ENCODE data around the gene DCHS1.
A peak's percentile ranks its signal among the peaks of the same experiment; 100 is the strongest.

The DCHS1 gene

DNA sequence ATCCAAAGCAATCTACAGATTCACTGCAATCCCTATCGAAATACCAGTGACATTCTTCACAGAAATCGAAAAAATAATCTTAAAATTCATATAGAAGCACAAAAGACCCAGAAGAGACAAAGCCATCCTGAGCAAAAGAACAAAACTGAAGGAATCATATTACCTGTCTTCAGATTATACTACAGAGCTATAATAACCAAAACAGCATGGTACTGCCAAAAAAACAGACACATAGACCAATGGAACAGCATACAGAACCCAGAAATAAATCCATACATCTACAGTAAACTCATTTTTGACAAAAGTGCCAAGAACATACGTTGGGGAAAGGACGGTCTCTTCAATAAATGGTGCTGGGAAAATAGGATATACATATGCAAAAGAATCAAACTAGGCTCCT, 71.1 kb downstream of the DCHS1 start:
- no peak for DNase-seq

DNA sequence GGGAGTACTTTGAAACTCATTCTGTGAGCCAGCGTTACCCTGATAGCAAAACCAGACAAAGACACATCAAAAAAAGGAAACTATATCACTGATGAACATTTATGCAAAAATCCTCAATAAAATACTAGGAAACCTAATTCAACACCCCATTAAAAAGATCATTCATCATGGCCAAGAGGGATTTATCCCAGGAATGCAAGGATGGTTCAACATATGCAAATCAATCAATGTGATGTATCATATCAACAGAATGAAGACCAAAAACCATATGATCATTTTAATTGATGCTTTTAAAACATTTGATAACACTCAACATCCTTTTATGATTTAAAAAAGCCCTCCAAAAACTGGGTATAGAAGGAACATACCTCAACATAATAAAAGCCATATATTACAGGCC, 72.0 kb downstream of the DCHS1 start:
- no peak for DNase-seq

DNA sequence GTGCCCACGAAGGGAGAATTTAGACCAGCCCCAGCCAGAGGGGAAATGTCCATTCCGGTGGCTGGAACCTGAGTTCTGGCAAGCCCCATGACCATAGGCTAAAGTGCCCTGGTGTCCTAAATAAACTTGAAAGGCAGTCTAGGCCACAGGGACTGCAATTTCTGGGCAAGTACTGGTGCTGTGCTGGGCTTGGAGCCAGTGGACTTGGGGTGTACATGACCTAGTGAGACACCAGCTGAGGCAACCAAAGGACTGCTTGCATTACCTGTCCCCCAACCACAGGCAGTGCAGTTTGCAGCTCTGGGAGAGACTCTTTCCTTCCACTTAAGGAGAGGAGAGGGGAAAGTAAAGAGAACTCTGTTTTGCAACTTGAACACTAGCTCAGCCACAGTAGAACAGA, 75.9 kb downstream of the DCHS1 start:
- DNase-seq = no peak

DNA sequence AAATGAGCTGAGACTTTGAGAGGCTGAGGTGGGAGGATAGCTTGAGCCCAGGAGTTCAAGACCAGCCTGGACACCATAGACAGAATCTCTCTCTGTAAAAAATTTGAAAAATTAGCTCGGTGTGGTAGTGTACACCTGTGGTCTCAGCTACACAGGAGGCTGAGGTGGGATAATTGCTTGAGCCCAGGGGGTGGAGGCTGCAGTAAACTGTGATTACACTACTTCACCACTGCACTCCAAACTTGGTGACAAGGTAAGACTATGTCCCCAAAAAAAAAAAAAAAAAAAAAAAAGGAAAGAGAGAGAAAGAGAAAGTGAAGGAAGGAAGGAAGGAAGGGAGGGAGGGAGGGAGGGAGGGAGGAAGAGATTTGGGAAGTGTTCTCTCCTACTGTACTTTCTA, 77.5 kb downstream of the DCHS1 start:
- DNase-seq = no peak

DNA sequence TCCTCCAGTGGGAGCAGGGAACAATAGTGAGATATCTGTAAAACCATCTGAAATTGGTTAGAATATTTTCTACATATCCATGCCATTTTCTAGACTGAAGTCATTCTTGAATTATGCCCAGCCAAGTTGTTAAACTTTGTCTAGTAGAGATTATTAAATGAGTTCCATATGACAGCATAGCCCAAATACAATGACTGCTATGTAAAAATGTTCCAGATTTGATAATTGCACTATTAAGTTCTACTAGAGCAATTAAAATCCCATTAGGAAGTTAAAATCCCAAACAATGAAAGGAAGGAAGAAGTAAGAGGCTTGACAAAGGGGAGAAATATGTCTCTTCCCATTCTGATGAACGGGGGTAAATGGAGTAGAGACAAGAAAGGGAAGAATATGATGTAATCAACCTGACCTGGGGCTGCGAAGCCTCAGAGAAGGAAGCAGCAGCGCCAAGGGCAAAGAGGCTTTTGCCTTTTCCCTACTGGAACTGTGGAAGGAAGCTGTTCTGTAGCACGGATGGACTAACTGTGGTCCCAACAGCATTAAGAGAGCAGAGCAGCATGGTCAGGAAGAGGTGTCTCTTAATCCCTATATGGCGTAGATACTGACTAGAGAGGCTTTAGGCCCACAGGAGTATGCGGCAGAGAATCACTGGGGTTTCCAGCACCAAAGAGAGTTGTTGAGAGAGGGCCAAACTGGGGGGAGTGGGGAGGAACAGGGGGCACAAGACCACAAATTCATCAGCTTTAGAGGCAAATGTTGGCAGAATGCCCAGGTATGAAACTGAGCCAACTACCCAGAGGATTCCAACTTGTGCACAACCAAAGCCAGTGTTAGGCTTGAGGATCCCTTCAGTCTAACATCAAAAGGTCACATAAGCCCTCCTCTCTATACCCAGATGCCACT, 78.9 kb downstream of the DCHS1 start:
- peak; percentile 33 to 67 for DNase-seq

DNA sequence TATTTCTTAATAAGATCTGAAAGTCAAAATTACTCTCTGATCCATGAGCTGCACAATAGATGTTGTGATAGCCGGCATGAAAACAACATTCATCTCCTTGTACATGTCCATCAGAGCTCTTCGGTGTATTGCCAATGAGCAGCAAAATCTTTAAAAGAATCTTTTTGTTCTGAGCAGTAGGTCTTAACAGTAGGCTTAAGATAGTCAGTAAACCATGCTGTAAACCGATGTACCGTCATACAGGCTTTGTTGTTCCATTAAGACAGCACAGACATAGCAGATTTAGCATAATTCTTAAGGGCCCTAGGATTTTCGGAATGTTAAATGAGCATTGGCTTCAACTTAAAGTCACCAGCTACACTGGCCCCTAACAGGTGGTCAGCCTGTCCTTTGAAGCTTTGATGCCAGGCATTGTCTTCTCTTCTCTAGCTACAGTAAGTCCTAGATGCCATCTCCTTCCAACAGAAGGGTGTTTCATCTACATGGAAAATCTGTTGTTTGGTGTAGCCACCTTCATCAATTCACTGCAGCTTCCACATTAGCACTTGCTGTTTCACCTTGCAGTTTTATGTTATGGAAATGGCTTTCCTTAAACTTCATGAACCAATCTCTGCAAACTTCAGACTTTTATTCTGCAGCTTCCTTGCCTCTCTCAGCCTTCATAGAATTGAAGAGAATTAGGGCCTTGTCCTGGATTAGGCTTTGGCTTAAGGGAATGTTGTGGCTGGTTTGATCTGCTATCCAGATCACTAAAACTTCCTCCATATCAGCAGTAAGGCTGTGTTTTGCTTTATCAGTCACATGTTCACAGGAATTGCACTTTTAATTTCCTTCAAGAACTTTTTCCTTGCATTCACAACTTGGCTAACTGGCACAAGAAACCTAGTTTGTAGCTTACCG, 80.5 kb downstream of the DCHS1 start:
- no peak for DNase-seq

DNA sequence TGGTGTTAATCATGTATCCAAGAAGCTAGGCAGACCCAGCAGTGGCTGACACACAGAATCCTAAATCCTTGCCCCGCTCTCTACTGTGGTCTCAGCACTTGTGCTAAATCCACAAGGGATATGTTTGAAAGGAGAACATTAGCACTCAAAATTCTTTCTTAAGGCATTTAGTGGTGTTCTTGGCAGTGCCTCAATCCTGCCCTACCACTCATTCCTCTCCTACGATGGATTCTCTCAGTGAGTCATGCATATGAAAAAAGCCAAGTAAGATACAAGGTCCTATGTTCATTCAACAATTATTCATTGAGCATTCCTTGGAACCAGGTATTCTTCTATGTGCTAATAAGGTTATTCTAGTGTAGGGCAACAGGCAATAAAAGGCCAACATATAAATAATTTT, 83.4 kb downstream of the DCHS1 start:
- no peak for DNase-seq

DNA sequence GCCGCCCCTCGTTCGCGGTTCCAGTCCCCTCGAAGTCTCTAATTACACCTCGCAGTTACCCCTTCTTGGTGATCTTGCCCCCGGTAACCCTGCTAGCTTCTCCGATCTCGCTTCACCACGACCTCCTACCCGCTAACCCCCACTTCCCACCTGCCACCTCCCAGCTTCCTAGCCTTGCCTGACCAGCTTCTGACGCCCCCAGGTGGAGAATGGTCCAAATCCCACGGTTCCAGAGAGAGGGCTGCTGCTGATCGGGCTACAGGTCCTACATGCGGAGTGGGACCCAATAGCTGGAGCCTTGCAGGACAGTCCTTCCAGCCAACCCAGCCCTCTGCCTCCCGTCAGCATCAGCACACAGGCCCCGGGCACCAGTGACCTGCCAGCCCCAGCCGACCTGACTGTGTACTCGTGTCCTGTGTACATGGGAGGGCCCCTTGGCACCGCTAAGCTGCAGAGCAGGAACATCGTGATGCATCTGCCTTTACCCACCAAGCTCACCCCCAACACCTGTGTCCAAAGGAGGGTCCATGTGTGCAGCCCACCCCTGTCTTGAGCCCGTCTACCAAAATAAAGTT, 84.1 kb downstream of the DCHS1 start:
- DNase-seq = no peak
